Smooth muscle cell (in vitro differentiated cells): ENCODE measurements around the gene ZNRD2. TPM values are rescaled to one million over a fixed set of nuclear protein-coding genes. Genes with fewer than 3 reads are reported as not detected.
A peak's percentile ranks its signal among the peaks of the same experiment; 100 is the strongest.

ENCODE experiments used
- DNase-seq: peaks from one replicate; lab custom pipeline; 2025; ENCODE audit not compliant: unreplicated experiment; lab: John Stamatoyannopoulos, UW
- H2AFZ ChIP-seq: fragments of 200-600 bp; sonication (generic); 2 replicates; pipeline ENCODE4 v1.6.0; 2016; ENCODE audit warnings: antibody characterized with exemption, low read depth, mild to moderate bottlenecking
- H3F3A ChIP-seq: fragments of 200-600 bp; sonication (generic); 2 replicates; pipeline ENCODE4 v1.6.0; 2017; ENCODE audit warnings: antibody characterized with exemption, low read depth
- H3K27ac ChIP-seq: fragments of 200-600 bp; sonication (generic); 2 replicates; pipeline ENCODE4 v1.5.1; 2016; ENCODE audit warnings: low read depth, mild to moderate bottlenecking
- H3K27me3 ChIP-seq: fragments of 200-600 bp; sonication (generic); 2 replicates; pipeline ENCODE4 v1.6.1; 2016; ENCODE audit warnings: low read depth, mild to moderate bottlenecking
- H3K36me3 ChIP-seq: fragments of 200-600 bp; sonication (generic); 2 replicates; pipeline ENCODE4 v1.5.1; 2016; ENCODE audit warnings: low read depth
- H3K4me1 ChIP-seq: fragments of 200-600 bp; sonication (generic); 2 replicates; pipeline ENCODE4 v1.5.1; 2016; ENCODE audit warnings: low read depth
- H3K4me2 ChIP-seq: fragments of 200-600 bp; sonication (generic); 2 replicates; pipeline ENCODE4 v1.6.0; 2016; ENCODE audit warnings: mild to moderate bottlenecking
- H3K4me3 ChIP-seq: fragments of 200-600 bp; sonication (generic); 2 replicates; pipeline ENCODE4 v1.5.1; 2016; ENCODE audit warnings: mild to moderate bottlenecking
- H3K79me2 ChIP-seq: fragments of 200-600 bp; sonication (generic); 2 replicates; pipeline ENCODE4 v1.6.0; 2016; ENCODE audit warnings: low read depth, mild to moderate bottlenecking
- H3K9ac ChIP-seq: fragments of 200-600 bp; sonication (generic); 2 replicates; pipeline ENCODE4 v1.6.0; 2016; ENCODE audit warnings: low read depth
- H3K9me3 ChIP-seq: fragments of 200-600 bp; sonication (generic); replicated peaks from 2 replicates; pipeline ENCODE4 v1.5.1; 2016; ENCODE audit warnings: low read depth
- H4K20me1 ChIP-seq: fragments of 200-600 bp; sonication (generic); 2 replicates; pipeline ENCODE4 v1.6.0; 2016; ENCODE audit warnings: low read depth
- CTCF ChIP-seq: fragments of 200-600 bp; sonication (generic); IDR thresholded peaks from 2 replicates; pipeline ENCODE4 v1.5.1; 2017; ENCODE audit warnings: borderline replicate concordance, mild to moderate bottlenecking, antibody characterized with exemption; ENCODE audit not compliant: insufficient read depth, poor library complexity, severe bottlenecking
- WGBS: methylation state at CpG from one replicate; pipeline ENCODE4 v1.1.7; 2016; ENCODE audit warnings: low lambda C conversion rate; 5-methylcytosine and 5-hydroxymethylcytosine counted together
- polyA plus RNA-seq: library from polyadenylated mRNA; unstranded; fragments of >200 nt; fragmentation: Nextera tagmentation; extraction: Ambion mirVana; gene quantifications from 2 replicates; pipeline ENCODE4 v1.2.1, GENCODE V29; 2016
- total RNA-seq: library from RNA; depleted of rRNA; stranded (reverse); fragments of >200 nt; gene quantifications from 2 replicates; pipeline ENCODE4 v1.2.3, GENCODE V29; 2014

Gene ZNRD2
- total and polyA plus RNA-seq, 2 experiments from 2014 or later, result 55.5 to 105 TPM

GRCh38 chr11:65558002-65558929 lies 12.0 kb upstream of the ZNRD2 start, which contains the start of gene LTBP3:
Gene LTBP3 (minus strand): TSS chr11:65558359. CDS start chr11:65557959, 400 bp downstream.
- TF ChIP-seq CTCF, result no peak
- Histone ChIP-seq H3K4me2 (peak within 1 kb of the TSS; percentile 96), H3K9me3 (no peaks in the 10 kb centered on the region), H3K27me3 (no peaks in the 10 kb centered on the region), H2AFZ (peak within 1 kb of the TSS; percentile 69), H3K4me1 (peaks cover 20% of the 10 kb centered on the region), H3K79me2 (peaks cover 5% of the 10 kb centered on the region), H3F3A (peaks cover 43% of the 10 kb centered on the region), H4K20me1 (peaks cover 10% of the 10 kb centered on the region), H3K36me3 (no peaks in the 10 kb centered on the region), H3K9ac (peak within 1 kb of the TSS; percentile 64), H3K27ac (peak within 1 kb of the TSS; percentile 75), H3K4me3 (peak within 1 kb of the TSS; percentile 63)
- peak; percentile 37 for DNase-seq
- WGBS, result 2% methylated on average over 32 of the region's 79 CpGs

- Histone ChIP-seq H2AFZ (peak overlapping the region; percentile 69), H3K27me3 (no peaks in the 10 kb centered on the region), H3K27ac (peak overlapping the region; percentile 75), H4K20me1 (peaks cover 10% of the 10 kb centered on the region), H3K9me3 (no peaks in the 10 kb centered on the region), H3K4me3 (peak overlapping the region; percentile 63), H3K4me2 (peak overlapping the region; percentile 96), H3F3A (peaks cover 43% of the 10 kb centered on the region), H3K79me2 (peaks cover 5% of the 10 kb centered on the region), H3K36me3 (no peaks in the 10 kb centered on the region), H3K9ac (peak overlapping the region; percentile 64), H3K4me1 (peaks cover 20% of the 10 kb centered on the region)
- DNase-seq, result no peak
- TF ChIP-seq CTCF, result no peak
- 77% methylated on average over 16 of the region's 19 CpGs for WGBS
Measured at GRCh38 chr11:65558930-65559509, 11.3 kb upstream of the ZNRD2 start.

- Histone ChIP-seq H4K20me1 (peaks cover 6% of the 10 kb centered on the region), H3K4me1 (peaks cover 20% of the 10 kb centered on the region), H3K9ac (no peak overlapping the region), H3K9me3 (no peaks in the 10 kb centered on the region), H3K4me2 (peak overlapping the region; percentile 30), H3K79me2 (peaks cover 5% of the 10 kb centered on the region), H3K27ac (peak overlapping the region; percentile 75), H3K4me3 (no peak overlapping the region), H3K27me3 (no peaks in the 10 kb centered on the region), H3F3A (peaks cover 43% of the 10 kb centered on the region), H2AFZ (no peak overlapping the region), H3K36me3 (no peaks in the 10 kb centered on the region)
- TF ChIP-seq CTCF, result no peak
- DNase-seq, result no peak
- WGBS, result 85% methylated on average over 5 of the region's 5 CpGs
Measured at GRCh38 chr11:65559535-65559934, 10.7 kb upstream of the ZNRD2 start.
